ENCODE measurements around the gene C1QTNF6.
"Not testable (repeated sequence)": the region's sequence is repeated elsewhere in the genome, so short reads cannot be mapped to it uniquely, and the experiment has no call there.

C1QTNF6 gene

DNA sequence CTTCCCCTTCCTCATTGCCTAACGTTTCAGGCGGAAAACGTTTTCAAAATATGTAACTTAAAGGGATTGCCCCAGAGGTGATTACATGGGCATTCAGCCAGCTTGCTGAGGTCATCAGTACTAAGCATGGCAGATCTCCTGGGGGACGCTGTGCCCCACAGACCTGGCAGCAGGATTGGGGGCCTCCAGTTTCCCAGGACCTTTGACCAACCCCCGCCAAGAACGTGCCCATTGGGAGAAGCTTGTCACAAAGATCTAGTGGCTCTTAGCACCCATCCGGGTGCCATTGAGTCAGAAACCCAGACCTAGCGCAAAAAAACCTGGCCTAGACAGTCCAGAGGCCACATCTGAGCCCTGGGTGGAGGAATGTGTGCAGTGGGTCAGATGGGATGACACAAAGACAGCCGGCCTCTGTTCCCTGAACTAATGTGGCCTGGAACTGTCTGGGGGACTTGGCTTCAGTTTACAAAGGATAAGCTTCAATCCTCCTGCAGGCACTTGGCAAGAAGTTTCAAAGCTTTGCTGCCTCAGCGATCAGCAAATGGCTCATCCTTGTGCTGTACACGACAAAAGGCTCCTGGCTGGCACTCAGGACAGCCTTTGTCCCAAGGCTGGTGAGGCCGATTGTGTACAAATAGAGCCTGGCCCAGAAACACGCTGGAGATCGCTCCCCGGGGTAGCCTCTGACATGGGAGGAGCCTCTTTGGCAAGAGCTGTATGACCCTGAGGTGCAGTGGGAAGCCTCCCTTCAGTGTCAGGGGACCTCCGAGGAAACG lies 9.5 kb downstream of the C1QTNF6 start:
- in situ Hi-C loops (cut with MboI; ENCODE audit: low sequenced_read_pairs): no loop called here

DNA sequence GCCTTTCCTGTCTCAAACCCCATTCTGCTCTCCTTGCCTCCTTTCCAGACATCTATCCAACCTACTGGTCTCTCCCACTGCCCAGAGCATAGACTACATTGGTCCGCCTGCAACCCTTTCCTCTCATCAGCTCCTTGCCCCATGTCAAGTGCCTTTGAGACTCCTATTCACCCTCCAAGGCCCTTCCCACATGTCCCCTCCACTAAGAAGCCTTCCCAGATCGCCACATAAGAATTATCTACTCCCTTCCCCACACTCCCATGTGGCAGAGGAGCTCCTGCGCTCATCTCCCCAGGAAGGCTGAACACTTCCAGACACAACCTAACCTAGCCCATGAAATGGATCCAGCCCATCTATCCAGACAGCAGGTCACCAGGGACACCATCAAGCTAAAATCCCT lies 10.3 kb downstream of the C1QTNF6 start:
- in situ Hi-C loops (cut with MboI; ENCODE audit: low sequenced_read_pairs): no loop called here

DNA sequence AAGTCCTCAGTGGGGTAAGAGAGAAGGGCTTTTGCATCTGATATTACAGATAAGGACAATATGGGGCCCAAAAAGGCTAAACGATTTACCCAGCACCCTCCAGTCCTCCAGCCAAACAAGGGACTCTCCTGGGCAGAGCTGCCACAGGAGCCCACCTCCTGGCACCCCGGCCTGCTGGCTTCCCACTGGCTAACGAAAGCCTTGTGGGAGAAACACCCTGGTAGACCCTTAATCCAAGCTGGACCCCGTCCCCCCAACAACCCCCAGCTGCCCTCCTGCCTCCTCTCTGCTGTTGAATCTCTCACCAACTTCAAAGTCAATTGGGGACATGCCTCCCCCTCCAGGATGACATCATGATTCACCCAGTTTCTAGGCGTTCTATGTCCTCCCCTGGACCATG lies 10.8 kb downstream of the C1QTNF6 start:
- in situ Hi-C loops (cut with MboI; ENCODE audit: low sequenced_read_pairs): no loop called here

DNA sequence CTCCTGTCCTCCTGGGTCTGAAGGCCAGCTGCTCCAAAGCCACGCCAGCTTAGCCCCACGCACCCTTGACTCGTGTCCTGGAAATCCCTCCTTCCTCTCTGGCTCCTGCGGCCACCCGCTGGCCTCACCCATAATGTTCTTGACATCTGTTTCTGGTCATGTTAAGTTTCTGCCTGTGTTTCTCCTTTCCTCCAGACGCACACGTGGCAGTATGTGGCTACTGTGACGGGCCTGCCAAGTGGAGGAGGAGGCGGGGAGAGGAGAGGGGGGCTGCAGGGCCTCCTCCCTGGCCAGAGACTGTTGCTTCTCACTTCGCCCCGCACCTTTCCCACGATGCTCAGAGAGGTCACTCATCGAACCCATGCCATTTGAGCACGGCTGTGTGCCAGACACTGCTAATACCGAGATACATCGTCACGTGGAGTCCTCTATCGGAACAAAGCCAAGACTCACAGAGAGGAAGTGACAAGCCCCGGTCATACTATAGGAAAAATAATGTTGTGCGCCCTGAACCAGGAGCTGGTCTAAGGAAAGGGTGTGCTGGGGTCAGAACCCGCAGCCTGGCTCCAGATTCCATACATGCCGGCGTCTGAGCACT lies 11.5 kb downstream of the C1QTNF6 start:
- in situ Hi-C loops (cut with MboI; ENCODE audit: low sequenced_read_pairs): no loop called here

DNA sequence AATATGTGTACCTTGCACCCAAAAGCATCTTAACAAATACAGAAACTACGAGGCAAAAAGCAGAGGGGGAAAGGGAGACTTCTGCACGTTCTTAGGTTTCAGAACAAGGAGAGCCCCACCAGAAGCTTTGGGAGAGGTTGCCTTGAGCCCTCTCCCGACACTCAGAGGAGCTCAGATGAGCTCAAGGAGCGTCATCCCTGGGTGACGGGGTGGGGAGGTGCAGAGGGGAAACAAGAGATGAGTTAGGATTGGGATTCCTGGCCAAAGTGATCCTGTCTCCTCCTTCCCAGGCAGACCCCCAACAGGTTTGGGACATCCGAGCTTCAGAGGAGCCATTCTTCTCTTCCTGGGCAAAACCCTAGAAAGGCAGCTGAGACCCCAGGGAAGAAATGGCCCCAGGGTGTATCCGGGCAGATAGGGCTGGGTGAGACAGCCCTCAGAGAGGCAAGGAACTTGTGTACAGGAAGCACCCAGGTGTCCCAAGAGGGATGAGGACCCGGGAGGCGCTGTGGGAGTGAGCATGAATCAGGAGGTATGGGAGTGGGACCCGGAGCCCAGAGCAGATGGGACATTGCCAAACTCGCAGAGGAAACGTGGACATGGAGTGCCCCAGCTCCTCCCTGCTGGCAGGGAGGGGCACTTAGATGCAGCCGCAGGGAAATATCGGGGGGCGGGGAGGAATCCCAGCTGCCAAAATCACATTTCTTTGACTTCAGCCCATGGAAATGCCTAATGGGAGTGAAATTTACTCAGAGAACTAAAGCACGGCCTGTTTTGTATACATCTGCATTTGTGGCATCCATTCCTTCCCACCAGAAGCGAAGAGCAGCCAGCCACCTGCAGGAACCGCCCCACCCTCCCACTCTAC lies 12.4 kb downstream of the C1QTNF6 start:
- in situ Hi-C loops (cut with MboI; ENCODE audit: low sequenced_read_pairs): no loop called here

DNA sequence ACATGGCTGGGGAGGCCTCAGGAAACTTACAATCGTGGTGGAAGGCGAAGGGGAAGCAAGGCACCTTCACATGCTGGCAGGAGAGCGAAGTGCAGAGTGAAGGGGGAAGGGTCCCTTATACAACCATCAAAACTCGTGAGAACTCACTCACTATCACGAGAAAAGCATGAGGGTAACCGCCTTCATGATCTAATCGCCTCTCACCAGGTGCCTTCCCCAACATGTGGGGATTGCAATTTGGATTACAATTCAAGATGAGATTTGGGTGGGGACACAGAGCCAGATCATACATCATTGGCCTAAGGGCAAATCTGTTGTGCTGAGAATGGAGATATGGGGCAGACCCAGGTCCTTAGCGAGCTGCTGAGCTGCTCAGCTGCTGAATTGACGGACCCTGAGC lies 13.1 kb downstream of the C1QTNF6 start:
- in situ Hi-C loops (cut with MboI; ENCODE audit: low sequenced_read_pairs): no loop called here

DNA sequence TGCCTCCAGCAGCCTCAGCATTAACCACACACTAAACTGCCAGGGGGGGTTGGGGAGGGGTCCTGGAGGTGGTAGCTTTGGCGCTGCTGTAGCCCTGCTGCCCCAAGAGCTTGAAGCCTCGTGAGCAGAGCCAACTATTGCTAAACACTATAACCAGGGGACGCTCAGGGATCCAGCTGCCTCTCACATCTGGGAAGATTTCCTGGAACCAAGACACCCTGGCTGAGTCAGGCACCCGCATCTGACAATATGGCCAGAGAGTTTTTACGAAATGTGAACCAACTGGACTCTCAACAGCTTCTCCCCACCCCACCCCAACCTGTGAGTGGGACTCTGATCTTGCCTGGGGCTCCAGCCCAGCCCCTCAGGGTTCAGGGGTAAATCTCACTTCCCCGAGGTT lies 14.3 kb downstream of the C1QTNF6 start:
- in situ Hi-C loops (cut with MboI; ENCODE audit: low sequenced_read_pairs): no loop called here

DNA sequence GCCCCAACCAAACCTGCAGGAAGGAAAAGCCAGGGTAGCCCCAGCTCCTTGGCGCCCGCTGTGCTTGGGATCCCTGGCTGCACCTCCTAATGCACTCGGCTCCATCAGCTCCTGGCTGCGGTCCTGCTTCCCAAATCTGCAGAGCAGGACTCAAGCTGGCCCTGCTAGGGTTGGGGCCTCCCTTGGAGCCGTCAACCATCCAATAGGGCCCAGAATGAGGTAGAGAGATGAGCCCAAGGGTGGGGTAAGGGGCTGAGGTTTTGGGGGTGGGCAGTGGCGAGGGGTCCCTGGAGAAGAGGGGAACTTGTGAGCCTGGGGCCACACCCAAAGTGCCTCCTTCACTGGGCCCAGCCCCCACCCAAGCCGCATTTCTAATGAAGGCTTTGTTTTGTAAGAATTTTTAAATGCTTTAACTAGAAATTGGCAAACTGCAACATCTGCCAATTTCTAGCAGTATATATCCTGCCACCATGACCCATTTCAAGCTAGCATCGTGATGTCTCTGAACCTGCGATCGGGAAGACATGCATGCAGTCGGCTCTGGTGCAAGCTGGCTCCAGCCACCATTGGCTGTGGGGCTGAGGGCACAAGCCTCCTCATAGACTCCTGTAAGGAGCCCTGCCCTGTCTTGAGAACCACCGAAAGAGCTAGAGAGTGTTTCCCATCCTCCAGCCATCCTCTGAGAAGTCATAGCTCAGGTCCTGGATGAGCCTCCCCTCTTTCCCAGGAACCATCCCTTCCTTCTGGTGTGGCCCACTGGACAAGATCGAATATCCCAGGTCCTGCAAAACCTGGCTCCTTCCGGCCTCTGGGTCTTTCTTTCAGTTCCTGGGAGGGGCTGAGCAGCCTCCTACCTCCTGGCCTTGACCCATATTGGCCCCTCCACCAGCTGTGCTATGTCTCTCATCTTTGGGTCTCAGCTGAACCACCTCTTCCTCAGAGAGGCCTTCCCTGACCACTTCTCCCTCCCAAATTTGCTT lies 15.5 kb downstream of the C1QTNF6 start:
- in situ Hi-C loops (cut with MboI; ENCODE audit: low sequenced_read_pairs): no loop called here

DNA sequence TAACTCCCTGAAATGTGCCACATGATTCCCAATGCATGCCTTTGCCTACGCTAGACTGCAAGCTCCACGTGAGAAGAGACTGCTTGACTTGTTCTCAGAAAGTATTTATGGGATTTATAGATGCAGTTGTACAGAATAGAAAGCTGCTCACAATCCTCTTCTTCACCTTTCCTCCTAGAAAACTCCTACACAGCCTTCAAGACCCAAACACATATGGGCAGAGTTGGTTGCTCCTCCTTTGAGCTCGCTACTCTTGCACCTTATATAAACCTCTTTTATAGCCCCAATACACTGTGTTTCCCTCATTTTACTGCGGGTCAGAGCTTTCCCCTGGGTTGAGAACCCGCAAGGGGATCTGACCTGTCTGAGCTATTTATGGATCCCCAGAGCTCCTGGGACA lies 16.4 kb downstream of the C1QTNF6 start:
- in situ Hi-C loops (cut with MboI; ENCODE audit: low sequenced_read_pairs): no loop called here

DNA sequence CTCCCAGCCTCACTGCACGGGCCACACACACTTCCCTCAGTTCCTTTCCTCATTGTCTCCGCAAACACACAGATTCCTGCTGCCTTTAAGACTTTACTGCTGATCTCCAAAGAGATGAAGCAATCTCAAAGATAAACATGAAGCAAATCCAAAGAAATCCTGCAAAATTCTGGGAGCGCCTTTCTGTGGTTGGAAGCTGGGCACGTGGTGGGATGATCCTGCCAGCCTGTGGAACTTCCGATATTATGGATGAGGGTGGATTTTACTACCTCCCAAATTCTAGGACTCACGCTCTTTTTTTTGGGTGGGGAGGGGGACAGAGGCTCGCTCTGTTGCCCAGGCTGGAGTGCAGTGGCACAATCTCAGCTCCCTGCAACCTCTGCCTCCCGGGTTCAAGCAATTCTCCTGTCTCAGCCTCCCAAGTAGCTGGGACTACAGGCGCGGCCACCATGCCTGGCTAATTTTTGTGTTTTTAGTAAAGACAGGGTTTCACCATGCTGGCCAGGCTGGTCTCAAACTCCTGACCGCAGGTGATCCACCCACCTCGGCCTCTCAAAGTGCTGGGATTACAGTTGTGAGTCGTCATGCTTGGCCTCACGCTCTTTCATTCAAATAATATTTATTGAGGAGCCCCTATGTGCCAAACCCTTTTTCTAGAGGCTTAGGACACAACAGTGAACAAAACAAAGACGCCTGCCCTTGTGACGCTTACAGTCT lies 17.2 kb downstream of the C1QTNF6 start:
- in situ Hi-C loops (cut with MboI; ENCODE audit: low sequenced_read_pairs): not testable (repeated sequence)

DNA sequence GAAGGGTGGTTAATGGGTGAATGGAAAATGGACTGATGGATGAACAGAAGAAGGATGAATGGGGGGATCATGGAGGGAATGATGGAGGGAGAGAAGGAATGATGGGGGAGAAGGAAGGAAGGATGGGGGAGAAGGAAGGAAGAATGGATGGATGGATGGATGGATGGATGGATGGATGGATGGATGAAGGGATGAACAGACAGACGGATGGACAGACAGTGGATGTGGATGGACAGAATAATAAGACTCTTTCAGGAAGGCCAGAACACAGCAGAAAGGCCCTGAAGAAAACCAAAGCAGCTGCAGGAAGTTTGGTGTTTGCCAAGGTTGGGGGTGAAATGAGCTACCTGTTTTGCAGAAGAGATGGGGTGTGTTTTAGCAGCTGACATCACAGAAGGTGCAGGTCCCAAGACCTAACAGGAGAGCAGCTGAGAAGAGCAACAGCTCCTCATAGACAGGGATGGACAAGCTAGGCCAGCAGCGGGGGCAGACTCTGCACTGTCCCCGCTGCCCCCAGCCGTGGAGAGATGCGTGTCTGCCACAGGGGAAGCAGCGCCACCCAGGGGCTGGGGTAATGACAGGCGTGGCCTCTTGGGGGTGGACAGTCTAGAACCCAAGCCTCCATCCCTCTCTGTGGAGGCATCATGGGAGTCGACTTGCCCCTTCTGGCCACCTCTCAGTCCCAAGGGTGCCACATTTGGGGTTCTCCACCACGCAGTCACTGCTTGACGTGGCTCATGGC lies 17.9 kb downstream of the C1QTNF6 start:
- in situ Hi-C loops (cut with MboI; ENCODE audit: low sequenced_read_pairs): no loop called here

DNA sequence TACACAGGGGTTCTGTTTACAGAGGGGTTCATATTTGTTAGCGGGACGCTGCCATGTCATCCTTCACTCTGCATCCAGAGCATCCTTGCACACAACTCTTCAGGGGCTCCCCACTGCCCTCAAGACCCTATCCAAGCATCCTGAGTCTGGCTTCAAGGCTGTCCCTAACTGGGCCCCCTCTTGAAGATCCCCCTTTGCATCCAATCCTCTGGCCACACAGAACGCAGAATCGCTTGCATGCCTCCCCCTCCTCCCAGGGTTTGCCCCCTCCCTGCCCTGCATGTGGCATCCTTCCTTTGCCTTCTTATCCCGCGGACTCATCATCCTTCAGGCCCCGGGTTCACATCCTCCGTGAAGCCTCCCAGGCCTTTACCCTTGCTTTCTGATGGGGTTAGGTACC lies 18.6 kb downstream of the C1QTNF6 start:
- in situ Hi-C loops (cut with MboI; ENCODE audit: low sequenced_read_pairs): no loop called here

DNA sequence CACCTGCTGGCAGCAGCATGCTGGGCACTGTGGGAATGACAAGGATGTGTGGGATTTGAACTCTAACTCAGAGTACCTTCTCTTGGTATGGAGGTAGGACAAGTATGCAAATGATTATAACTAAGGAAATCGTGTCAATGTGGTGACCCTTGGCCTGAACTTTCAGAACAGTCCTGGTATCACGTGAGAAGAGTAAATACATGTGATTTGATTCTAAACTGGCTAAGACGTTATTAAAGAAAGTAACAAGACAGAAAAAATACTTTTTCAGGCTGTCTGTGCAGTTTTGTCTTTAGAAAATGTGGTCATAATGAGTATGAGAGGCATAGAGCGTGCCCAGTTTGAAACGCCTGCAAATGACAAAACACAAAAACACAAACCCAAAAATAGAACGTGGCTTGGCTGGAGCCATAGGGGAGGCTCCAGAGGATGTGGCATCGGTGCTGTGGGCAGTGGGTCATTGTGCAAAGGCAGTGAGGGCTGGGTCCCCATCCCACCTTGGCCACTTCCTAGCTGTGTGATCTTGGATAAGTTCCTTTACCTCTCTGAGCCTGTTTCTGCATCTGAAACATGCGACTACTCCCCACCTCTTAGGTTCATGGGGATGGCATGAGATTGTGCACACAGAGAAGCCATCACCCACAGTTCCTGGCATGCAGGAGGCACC lies 19.9 kb downstream of the C1QTNF6 start:
- in situ Hi-C loops (cut with MboI; ENCODE audit: low sequenced_read_pairs): no loop called here

DNA sequence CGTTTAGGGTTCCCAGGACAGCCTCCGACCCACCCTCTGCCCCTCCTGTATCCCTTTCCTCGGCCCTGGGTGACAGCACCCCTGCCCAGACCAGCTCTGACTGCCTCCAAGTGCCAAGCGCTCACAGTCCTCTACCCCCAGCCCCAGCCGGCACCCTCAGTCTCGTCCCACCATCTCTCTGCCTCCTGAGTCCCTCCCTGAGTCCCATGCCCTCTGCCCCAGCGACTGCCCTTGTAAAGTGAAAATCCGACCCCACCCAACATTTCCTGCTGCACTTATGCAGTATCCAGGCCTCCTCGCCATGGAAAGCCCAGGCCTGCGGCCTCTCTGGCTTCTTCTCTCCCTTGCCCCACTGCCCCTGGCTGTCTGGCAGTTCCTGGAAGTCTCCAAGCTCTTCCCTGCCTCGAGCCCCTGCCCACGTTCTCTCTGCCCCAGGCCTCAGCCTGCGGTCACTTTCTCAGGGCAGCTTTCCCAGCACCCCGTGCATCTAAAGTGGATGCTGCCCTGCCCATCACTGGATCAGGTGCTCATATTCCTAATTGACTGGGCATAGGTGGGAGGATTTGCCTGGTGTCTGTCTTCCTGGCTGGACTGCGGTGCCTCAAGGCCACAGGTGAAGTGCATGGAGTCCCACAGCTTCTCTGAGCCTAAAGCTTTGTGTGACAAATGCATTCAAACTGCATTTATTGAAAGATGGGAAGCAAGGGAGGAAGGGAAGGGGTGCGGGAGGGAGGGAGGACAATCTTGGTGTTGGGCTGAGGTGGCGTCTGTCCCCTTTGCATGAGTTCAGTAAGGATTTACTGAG lies 20.7 kb downstream of the C1QTNF6 start:
- in situ Hi-C loops (cut with MboI; ENCODE audit: low sequenced_read_pairs): no loop called here

DNA sequence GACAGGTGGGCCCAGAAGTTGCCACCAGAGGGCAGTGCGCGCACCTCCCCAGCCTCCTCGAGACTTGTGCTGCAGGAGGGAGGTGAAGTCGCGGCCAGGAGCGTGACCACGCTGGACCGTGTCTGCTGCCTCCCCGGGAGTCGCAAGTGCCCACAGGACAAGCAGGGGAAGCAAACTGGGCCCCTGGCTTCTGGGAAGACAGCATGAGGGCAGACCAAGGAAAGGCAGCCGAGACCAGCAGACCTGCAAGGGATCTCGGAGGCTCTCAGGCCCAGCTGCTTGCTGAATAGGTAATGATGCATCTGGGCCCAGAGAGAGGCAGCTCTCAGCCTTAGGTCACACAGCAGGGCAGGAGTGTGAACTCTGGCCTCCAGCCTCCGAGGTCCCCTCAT lies 21.4 kb downstream of the C1QTNF6 start:
- in situ Hi-C loops (cut with MboI; ENCODE audit: low sequenced_read_pairs): no loop called here

DNA sequence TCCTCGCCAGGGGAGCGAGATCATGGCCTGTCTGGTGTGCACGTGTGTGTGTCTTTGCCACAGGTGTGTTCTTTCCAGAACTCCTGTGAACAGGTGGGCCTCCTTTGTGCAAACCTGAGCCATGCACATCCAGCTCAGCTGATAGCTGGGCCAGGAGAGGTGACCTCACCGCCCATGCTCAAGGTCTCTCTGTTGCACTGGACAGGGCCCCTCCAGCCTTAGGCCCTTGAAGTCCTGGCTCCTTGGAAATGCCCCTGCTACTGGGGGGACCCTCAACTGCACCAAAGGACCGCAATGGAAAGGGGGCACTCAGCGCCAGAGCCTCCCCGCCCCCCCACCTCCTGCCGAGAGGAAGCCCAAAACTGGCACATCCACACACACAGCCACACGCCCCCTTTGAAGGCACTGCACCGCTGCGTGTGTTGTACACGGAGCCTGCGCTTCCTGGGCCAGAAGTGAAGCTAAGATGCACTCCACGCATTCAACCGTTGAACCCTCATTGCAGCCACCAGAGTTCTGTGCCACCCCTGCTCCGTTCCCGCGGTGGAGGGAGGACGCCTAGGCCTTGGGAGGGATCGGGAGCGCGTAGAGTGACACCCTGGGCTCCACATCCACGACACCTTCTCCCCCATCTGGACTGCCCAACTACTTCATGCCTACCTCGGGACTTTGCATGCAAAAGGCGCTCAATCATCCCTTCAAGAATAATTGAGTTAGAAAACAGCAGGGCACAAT lies 21.9 kb downstream of the C1QTNF6 start:
- in situ Hi-C loops (cut with MboI; ENCODE audit: low sequenced_read_pairs): no loop called here

DNA sequence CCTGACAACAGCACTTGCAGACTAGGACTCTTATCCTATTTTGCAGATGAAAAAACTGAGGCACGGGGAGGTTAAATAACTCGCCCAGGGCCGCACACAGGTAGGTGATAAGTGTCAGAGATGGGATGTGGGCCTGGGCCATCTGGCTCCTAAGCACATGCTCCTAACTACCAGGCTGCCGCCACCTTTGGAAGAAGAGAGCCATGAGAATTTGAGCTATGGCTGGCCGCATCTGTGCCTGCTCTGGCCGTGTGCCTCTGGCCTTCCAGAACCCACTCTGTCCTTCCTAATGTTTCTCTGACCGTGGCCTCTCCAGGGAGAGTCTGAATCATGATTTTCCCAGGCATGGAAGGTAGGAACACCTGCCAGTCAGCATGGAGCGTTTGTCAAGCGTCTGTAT lies 23.0 kb downstream of the C1QTNF6 start:
- in situ Hi-C loops (cut with MboI; ENCODE audit: low sequenced_read_pairs): no loop called here

Data from HL-60/S4 (cell line).